Stimulated activated CD8-positive, alpha-beta memory T cell treated with anti-CD3 and anti-CD28 coated beads, Interleukin-12 subunit alpha, Interleukin-12 subunit beta, amount 100 ng/mL, for 24 hours (primary cell): ENCODE measurements around the gene HLA-DMA.
"Not testable (repeated sequence)": the region's sequence is repeated elsewhere in the genome, so short reads cannot be mapped to it uniquely, and the experiment has no call there.

ENCODE experiments used
- DNase-seq: peaks from one replicate; pipeline ENCODE4 v3.0.0-alpha.2; 2020; ENCODE audit errors: extremely low read depth

The HLA-DMA gene

DNA sequence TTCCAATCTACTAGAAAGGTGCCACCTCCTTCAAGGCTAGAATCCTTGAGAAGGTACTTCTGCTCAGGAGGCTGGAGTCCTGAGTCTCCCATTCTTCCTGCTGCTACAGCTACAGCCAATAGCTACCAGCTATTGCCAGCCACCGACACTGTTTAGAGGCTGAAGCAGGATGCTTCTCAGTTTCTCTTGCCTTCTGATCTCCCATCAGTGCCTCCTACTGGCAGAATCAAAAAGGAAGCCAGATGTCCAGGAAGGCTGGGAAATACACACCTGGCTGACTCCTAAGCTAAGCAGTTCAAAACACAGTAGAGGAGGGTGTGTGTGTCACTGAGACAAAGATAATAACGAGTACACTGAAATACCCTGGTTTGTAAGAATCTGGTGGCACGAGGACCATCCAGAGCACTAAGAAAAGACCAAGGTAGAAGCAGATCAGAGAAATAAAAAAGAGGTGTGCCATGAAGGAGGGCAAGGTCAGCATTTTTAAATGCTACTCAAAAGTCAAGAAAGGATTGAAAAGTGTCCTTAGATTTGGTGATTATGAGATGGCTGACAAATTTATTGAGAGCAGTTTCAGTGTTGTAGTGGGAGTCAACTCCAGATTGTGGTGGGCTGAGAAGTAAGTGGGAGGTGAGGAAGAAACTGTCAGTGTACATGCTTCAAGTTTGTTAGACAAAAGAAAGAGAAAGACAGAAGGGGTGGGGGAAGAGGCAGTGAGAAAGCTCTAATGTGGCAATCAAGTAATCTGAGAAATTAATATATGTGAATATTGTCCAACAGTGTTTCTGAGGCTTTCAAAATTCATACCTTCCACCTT lies 2.3 kb upstream of the HLA-DMA start:
- DNase-seq, result no peak

DNA sequence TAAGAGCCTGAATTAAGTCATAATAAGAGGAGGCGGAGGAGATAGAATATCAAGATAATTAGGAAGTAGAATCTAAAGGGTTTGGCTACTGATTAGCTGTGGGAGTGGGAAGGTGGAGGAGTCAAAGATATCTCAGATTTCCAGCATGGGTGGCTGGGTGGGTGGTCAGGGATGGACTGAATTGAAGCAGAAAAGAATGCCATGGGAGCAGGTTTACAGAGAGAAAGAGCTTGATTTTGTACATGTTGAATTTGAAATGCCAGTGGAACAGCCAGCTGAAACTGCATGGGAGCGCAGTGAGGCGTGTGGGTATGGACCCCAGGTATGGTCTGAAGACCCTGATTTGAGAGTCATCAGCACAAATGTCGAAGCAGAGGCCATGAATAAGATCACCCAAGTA lies 1.4 kb upstream of the HLA-DMA start:
- DNase-seq, result no peak

DNA sequence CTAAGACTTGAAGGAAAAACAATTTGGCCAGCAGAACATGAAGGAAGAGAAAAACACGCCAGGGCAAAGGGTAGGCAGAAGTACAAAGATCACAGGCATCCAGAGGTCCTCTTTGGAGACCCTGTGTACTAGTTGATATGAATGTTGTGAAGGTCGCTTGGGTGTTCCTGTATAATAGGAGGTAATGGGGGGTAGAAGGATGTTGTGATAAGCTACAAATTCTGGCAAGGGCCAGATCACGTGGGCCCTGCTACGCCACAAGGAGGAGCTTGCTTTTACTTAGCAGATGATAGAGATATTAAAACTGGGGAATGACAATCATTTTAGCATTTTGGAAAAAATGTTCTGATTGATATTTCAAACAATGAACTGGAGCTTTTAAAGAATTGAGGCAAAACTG lies 878 bp upstream of the HLA-DMA start:
- DNase-seq, result no peak

DNA sequence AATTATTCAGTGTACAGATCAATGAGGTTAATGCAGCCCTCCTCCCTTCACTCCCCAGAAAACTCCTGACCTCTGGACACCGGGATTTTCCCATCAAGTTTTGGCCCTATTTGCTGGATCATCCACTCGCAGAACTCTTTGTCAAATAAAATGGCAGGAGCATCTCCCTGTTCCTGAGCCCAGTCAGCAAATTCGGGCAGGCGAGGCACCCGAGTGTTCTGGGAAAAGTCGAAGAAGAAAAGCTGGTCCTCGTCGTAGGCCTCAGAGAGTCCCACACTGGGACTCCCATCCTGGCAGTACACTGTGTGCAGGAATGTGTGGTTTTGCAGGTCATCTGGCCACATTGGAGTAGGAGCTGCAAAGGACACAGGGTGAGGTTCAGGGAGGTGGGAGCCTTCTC lies 2.4 kb downstream of the HLA-DMA start:
- no peak for DNase-seq

DNA sequence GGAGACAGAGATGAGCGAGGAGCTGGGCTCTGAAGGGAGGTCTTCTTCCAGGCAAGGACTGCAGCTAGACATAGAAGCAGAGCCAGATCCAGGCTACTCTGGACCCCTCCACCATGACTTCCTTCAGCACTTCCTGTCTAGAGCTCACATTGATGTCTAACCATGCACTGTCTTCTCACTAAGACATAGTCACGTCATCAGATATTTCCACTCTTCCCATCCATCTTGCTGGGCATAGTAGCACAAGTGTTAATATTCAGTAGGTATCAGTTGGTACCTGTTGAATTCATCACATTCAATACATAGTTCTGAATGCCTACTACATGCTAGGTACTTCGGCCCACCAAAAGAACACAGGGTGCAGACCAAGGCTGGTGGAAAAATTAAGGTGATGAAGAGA lies 2.9 kb downstream of the HLA-DMA start:
- no peak for DNase-seq

DNA sequence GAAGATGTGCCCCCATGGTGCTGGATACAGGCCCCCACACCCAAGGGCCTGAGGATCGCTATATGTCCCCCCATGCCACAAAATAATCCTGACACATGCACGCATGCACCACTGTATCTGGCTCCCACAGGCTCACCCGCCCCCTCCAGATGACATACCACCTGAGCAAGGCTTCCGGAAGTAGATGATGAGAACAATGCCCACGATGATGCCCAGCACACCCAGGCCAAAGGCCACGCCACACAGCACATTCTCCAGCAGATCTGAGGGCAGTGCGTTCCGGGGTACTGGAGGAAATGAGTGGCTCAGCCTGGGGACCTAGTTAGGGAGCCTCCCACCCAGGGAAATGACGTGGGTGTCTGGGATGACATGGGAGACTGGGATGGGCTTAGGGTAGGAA lies 3.8 kb downstream of the HLA-DMA start:
- no peak for DNase-seq

DNA sequence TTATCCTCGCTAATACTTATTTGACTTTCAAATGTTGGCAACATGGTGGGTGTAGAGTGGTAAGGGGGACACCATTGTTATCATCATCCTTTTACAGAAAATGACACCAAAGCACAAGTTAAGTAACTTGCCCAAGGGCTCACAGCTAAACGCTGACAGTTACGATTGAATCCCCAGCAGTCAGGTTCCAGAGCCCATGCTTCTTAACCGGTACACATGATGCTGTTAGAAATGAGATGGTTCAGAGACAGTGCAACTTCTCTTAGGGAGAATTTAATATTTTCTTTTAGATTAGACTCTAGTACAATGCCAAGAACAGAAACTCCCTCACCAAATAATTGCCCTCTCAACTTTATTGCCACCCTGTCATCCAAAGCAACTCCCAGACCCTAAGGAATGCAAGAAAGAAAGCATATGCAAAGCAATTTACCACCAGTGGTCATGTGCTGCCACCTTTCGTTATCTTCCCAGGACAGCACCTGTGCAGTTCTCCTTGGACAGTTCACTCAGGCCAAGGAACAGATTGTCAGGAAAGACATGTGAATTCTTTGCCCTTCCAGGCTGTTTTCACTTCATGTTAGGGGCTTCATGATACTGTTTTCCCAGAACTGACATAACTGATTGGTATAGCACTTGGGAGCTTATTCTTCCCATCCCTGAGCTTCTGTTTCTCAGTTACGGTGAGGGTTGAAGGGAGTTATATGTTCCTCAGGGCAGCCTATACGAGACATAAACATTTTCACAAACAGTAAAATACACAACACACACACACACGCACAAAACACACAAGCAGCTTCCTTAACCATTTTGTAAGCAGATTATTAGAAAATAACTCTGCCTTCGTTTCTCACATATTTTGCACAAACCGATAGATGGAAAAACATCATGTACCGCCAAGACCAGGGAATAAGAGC lies 5.1 kb downstream of the HLA-DMA start:
- no peak for DNase-seq

DNA sequence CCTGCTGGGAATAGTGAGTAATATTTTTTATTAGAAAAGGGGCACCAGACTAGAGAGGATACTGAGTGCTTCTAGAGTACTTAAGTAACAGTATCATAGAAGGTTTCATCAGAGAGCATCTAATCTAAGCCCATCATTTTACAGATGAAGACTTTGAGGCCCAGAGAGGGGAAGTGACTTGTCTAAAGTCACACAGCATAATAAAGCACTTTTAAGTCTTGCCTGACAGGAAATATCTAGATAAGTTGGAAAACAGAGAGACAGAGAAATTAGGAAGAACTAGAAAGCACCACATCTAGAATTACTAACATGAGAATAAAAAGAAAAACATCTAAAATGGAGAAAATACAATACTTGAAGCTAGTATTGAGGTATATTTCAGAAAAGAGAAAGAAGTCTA lies 6.0 kb downstream of the HLA-DMA start:
- DNase-seq, result no peak

DNA sequence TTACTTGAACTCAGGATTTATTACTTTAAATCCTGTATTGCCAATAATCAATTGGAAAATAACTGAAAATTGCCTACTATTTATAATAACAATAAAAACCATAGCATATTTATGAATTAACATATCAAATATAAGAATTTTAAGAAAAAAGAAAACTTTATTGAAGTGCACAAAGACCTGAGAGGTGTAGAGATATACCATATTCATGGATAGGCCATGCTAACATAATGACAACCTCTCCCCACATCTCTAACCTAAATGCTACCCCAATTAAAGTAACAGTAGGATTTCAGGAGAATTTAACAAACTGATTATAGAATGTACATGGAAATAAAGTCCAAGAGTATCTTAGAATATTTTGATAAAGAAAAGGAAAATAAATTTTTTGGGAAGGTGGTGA lies 6.9 kb downstream of the HLA-DMA start:
- DNase-seq, result no peak

DNA sequence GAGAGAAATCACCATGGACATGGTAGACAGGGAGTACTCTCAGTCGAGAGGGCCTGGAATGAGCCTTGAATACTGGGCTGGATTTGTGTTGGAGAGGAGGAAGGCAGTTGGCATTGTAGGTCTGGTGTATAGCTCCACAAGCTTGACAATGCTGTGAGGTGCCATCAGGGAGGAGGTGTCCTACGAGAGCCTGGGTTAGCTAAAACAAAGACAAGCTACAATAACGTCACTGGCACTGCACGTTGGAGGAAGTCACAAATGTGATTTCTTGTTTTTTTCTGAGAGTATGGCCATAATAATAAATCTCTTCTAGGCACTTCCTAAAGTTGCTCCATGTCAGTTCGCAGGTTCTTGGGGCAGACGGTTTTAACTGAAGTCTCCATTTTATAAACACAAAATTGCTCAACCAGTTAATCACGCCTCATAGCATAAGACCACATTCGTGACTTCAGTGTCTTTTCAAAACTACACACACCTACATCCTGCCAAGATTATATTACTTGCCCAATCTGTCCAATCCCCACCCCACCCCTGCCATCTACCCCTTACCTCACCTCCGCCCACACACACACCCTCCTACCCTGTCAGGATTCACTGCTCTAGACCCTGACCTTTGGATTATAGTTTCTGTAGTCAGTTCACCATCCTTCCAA lies 7.7 kb downstream of the HLA-DMA start:
- DNase-seq, result no peak

DNA sequence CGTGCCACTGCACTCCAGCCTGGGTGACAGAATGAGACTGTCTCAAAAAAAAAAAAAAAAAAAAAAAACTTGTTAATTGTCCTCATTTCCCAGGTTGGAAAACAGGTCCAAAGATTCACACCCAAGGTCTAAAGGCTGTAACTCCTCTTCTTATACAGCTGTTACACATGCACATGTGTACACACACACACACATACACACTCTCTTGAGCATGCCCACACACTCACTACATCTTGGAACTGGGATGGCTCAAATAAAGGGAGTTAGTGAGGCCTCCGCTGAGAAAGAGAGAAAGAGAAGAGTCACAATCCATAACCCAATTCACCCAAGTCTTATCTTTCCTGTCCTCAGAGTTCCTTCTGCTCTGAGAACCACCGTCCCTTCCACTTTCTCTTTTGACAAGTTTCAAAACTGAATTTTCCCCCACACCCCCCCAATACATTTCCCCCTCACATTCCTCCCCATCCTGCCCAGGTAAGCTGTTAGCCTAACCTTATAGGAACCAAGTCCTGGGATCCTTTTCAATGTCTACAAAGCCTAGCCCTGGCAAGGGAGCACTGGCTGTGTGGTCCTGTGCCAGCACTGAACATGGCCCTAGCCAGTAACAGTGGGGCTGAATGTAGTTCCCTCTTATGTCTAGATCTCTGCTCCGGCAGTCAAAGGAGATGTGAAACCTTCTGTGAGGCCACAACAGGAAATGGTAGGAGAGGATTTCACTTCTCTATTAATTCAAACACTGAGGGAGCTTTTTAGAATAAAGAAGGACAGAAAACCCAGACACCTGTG lies 8.8 kb downstream of the HLA-DMA start:
- DNase-seq, result no peak

DNA sequence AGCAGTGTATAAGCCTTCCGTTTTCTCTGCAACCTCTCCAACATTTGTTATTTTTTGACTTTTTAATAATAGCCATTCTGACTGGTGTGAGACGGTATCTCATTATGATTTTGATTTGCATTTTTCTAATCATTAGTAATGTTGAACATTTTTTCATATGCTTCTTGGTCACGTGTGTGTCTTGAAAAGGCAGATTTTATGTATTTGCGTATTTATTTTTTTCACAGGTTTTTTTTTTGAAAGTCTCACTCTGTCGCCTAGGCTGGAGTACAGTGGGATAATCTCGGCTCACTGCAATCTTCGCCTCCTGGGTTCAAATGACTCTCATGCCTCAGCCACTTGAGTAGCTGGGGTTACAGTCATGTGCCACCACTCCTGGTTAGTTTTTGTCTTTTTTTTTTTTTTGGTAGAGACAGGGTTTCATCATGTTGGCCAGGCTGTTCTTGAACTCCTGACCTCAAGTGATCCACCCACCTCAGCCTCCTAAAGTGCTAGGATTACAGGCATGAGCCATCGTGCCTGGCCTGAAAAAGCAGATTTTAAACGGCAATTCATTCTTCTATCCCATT lies 10.3 kb downstream of the HLA-DMA start:
- not testable (repeated sequence) for DNase-seq

DNA sequence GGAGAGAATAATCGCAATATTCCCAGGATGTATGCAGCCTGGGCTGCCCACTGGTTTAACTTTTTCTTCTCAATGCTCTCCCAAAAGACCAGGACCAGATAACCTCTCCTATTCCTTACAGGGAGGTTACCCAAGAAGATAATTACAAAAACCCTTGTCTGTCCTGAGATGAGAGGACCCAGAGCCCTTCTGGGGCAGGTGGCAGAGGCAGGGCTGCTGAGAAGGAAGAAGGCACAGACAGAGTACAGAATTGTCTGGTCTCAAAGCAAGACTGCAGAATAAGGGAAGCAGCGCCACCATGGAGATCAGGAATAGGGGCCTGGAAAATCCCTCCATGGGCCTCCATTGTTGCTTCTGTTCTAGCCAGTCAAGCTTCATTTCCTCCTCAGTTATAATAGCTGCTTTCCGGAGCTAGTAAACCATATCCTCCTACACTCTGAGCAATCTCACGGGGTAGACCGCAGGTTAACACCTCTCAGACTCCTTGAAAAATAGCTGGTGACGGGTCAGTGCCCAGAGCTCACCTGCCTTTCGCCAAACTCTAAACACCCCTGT lies 11.6 kb downstream of the HLA-DMA start:
- DNase-seq, result no peak

DNA sequence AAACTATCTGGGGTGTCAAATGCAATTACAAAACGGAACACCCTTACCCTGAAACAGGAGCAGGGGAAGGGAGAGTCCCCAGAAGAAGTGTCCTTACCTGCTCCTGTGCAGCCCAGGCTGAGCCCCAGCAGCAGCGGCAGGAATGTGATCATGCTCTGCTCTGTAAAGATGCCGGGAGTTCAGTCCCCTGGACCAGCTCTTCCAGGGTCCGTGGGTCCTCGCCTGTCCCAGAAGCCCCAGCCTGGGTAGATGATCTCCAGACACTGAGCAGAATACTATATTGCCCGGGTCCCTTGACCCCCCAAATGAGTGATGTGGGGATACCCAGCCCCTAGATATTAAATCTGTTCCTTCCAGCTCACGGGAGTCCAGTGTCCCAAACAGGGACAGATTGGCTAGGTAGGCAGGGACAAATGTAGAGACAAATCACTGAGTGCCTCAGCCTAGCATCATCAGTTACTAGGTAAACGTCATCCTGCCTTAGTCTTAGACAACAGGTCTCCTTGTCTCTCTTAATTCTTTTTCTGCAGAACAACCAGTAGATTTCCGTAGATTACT lies 12.2 kb downstream of the HLA-DMA start, which contains the start of gene HLA-DMB:
Gene HLA-DMB (minus strand): TSS at position 373 of the 558 bp plus-strand sequence. CDS start 221 bp downstream, at position 152.
- no peak for DNase-seq

DNA sequence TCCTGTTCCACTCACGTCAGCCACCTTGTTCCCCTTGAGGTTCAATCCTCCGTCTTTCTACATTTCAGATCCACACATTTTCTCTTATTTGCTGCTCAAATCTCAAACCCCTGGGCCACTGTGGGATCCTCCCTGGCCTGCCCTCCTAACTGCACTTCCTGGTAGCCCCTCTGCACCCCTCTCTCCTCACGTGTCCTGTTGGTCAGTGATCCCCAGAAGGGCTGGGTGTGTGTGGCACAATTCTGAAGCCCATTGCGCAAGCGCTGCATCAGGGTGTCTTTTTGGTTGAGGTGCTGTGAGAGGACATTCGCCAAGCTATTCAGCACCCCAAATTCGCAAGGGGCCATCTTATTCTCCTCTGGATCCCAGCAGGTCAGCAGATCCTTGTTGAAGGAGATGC lies 14.4 kb downstream of the HLA-DMA start:
- DNase-seq, result no peak

DNA sequence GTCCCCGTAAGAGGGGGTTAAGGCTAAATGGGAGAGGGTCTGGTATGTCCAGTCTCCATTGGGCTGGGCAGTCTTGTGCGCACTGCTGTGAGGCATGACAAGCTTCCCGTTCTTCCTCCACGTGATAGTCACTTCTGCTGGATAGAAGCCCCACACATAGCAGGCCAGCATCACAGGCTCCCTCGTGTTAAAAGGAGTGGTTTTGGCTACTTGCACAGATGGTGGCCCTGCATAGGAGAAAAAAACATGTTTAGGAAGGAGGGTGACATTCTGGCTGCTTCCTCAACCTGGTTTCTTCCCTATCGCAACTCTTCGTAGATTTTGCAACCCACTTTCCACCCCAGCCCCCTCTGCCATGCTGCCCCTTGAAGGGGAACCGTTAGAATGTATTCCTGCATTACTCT lies 15.7 kb downstream of the HLA-DMA start:
- DNase-seq, result no peak

DNA sequence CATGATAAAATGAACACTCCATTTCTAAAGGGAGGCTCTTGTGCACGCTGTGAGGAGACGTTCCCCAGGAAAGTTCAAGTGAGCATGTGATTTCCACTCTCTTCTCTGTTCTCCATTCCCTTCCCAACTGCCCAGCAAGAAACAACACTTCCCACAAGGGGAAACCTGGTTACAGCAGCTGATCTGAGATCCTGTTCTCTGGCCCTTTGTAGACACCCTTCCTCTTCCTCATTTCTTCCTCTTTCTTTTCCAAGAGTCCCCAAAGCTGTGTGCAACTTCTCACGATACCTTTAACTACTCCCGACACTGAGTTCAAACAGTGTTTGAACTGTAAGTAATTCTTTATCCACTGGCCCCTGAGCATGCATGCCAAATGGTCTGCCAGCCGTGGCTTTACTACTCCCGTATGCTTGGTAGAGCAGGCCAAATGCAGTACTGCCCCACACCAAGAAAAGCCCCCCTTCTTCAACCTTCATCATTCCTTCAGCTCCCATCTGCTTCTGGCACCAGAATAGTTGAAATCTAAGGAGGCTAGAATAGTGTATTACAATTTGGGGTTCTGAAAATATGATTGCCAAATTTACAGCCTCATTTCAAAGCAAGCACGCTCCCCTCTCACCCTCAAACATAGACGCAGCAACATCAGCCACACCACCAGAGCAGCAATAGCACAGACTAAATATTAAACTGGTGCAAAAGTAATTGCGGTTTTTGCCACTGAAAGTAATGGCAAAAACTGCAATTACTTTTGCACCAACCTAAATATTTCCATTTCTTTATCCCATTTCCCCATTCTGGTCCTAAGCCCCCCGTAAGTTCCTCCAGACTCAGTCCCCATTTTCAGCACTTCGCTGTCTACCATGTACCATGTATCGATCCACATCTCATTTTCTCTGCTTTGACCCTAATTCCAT lies 16.4 kb downstream of the HLA-DMA start:
- no peak for DNase-seq

DNA sequence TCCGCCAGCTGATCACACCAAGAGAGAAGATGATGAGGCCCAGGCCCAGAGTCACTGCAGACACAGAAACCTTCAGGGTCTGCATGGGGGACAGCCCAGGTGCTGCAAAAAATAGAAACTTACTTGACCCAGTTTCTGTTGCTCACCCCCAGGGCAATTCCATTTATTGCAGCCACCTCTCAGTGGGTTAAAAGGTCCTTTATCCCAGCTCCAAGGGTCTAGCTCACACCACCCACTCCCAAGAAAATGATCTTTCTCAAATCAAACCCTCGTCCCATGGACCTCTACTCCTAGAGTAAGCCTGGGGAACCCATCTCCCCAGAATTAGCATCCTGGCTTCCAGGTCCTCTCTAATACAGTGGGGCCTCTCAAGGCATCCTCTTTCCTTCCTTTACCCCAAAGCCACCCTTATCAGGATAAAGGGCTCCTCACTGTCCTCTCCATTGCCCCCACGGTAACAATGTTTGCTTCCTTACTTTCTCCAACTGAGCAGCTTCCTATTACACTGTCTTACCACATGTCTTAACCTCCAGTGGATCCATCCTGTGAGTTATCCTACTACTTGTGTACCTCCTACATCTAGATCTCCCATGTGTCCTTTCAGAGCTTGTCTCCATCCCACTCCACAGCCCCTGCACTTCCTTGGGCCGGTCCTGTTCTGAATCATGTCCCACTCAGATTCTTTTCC lies 17.2 kb downstream of the HLA-DMA start:
- no peak for DNase-seq

DNA sequence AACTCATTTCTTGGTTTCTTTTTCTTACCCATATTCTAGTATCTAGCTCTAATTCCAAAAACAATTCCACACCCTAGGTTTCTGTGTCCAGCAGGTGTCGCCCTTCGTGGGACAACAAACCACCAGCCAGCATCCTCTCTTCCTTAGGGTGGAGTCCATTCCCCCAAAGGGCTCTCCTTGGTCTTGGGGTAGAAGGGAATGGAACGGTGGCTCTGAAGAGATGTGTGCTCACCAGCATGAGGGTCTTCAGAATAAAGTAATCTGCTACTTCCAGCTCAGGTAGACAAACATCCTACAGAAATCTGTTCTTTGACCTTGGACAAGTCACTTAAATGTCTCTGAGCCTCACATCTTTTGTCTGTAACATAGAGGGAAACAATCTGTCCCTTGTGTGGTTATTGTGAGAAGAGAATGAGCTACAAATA lies 19.2 kb downstream of the HLA-DMA start:
- no peak for DNase-seq
